IMR-90 (cell line): ENCODE results near the gene OPRL1. TPM values are rescaled to one million over a fixed set of nuclear protein-coding genes. Genes with fewer than 3 reads are reported as not detected.

Experiments used
- ATAC-seq: fragments of 200-7000 bp; cut with Tn5 transposase; 2 replicates; pipeline ENCODE4 v1.9.1; 2020; ENCODE audit warnings: low read depth, mild to moderate bottlenecking, moderate library complexity
- BruUV-seq: library from RNA; stranded (reverse); fragments of 400-500 nt; replicated peaks from 2 replicates; lab custom pipeline; 2021; lab: Mats Ljungman, UMichigan
- CTCF ChIA-PET: fragments of 300-600 bp; formaldehyde crosslinking; extraction: SDS; loops from one replicate; lab custom pipeline; 2021; ENCODE audit warnings: antibody characterized with exemption; lab: Yijun Ruan, JAX
- POLR2A ChIA-PET: fragments of 300-600 bp; sonication (Branson Sonifier 250); formaldehyde crosslinking; loops from one replicate; lab custom pipeline; 2022; ENCODE audit warnings: antibody characterized with exemption; ENCODE audit not compliant: unreplicated experiment; lab: Charles Lee
- DNase-seq: peaks from one replicate; pipeline ENCODE4 v3.0.0; 2013
- H2AFZ ChIP-seq: replicated peaks from 2 replicates; pipeline ENCODE3; 2013; ENCODE audit warnings: low read length, mild to moderate bottlenecking; ENCODE audit not compliant: poor library complexity
- H2AK5ac ChIP-seq: 2 replicates; pipeline ENCODE4 v1.6.1; 2013; ENCODE audit warnings: low read depth, low read length, inconsistent platforms
- H2AK9ac ChIP-seq: replicated peaks from 2 replicates; pipeline ENCODE3; 2013; ENCODE audit warnings: mild to moderate bottlenecking, low read depth, low read length, moderate library complexity; ENCODE audit not compliant: poor library complexity
- H2BK120ac ChIP-seq: 2 replicates; pipeline ENCODE4 v1.6.1; 2013; ENCODE audit warnings: low read depth, low read length, inconsistent platforms
- H2BK15ac ChIP-seq: 3 replicates; pipeline ENCODE4 v1.6.1; 2013; ENCODE audit warnings: low read depth, low read length, inconsistent platforms
- H2BK20ac ChIP-seq: 2 replicates; pipeline ENCODE4 v1.6.1; 2013; ENCODE audit warnings: low read depth, mild to moderate bottlenecking, inconsistent platforms, low read length, moderate library complexity
- H2BK5ac ChIP-seq: 2 replicates; pipeline ENCODE4 v1.6.1; 2013; ENCODE audit warnings: mild to moderate bottlenecking, low read depth, low read length, inconsistent platforms; ENCODE audit not compliant: poor library complexity, severe bottlenecking
- H3K14ac ChIP-seq: replicated peaks from 2 replicates; pipeline ENCODE4 v1.6.1; 2013; ENCODE audit warnings: low read depth, low read length, inconsistent platforms
- H3K18ac ChIP-seq: 2 replicates; pipeline ENCODE4 v1.6.1; 2013; ENCODE audit warnings: low read depth, low read length, control low read depth
- H3K23ac ChIP-seq: 2 replicates; pipeline ENCODE4 v1.6.1; 2013; ENCODE audit warnings: low read depth, low read length, inconsistent platforms
- H3K27ac ChIP-seq: 2 replicates; pipeline ENCODE4 v1.5.1; 2013; ENCODE audit warnings: mild to moderate bottlenecking, control low read depth, low read length; ENCODE audit not compliant: insufficient read depth
- H3K27me3 ChIP-seq: 2 replicates; pipeline ENCODE4 v1.6.1; 2013; ENCODE audit warnings: low read length; ENCODE audit not compliant: control insufficient read depth, insufficient read depth
- H3K36me3 ChIP-seq: 2 replicates; pipeline ENCODE4 v1.6.1; 2013; ENCODE audit warnings: low read length, mixed read lengths; ENCODE audit not compliant: control insufficient read depth, insufficient read depth
- H3K4ac ChIP-seq: 2 replicates; pipeline ENCODE4 v1.6.1; 2013; ENCODE audit warnings: low read depth, low read length, inconsistent platforms
- H3K4me1 ChIP-seq: 2 replicates; pipeline ENCODE4 v1.6.1; 2013; ENCODE audit warnings: low read length, mixed read lengths; ENCODE audit not compliant: control insufficient read depth, insufficient read depth
- H3K4me2 ChIP-seq: 2 replicates; pipeline ENCODE4 v1.6.1; 2013; ENCODE audit warnings: low read depth, mild to moderate bottlenecking, control low read depth, low read length, moderate library complexity
- H3K4me3 ChIP-seq: 2 replicates; pipeline ENCODE4 v1.5.1; 2013; ENCODE audit warnings: low read depth, mild to moderate bottlenecking, control low read depth, low read length, moderate library complexity; ENCODE audit not compliant: insufficient read depth
- H3K56ac ChIP-seq: 2 replicates; pipeline ENCODE4 v1.6.1; 2013; ENCODE audit warnings: low read length, inconsistent platforms; ENCODE audit not compliant: insufficient read depth; ENCODE audit errors: extremely low read depth
- H3K79me1 ChIP-seq, 2 experiments: 2 replicates each; pipeline ENCODE4 v1.6.1; 2013; ENCODE audit warnings: low read length in 2 of 2, inconsistent platforms in 1 of 2, low read depth in 1 of 2
- H3K9ac ChIP-seq: 2 replicates; pipeline ENCODE4 v1.6.1; 2013; ENCODE audit warnings: low read depth, low read length, control low read depth
- H3K9me1 ChIP-seq: 2 replicates; pipeline ENCODE4 v1.6.1; 2013; ENCODE audit warnings: low read length, inconsistent platforms; ENCODE audit not compliant: insufficient read depth
- H3K9me3 ChIP-seq: 2 replicates; pipeline ENCODE4 v1.6.1; 2013; ENCODE audit warnings: low read length; ENCODE audit not compliant: control insufficient read depth, insufficient read depth
- H4K20me1 ChIP-seq: 2 replicates; pipeline ENCODE4 v1.6.1; 2013; ENCODE audit warnings: low read length, inconsistent platforms; ENCODE audit not compliant: insufficient read depth
- H4K5ac ChIP-seq: 2 replicates; pipeline ENCODE4 v1.6.1; 2013; ENCODE audit warnings: mild to moderate bottlenecking, low read depth, low read length, control low read depth
- H4K8ac ChIP-seq, 2 experiments: 2 replicates each; pipeline ENCODE4 v1.6.1; 2013; ENCODE audit warnings: low read depth in 2 of 2, low read length in 2 of 2, control low read depth in 1 of 2, inconsistent platforms in 1 of 2
- H4K91ac ChIP-seq: 2 replicates; pipeline ENCODE4 v1.6.1; 2013; ENCODE audit warnings: low read depth, low read length, inconsistent platforms; ENCODE audit not compliant: insufficient read depth
- NFE2L2 ChIP-seq: fragments of 150-350 bp; IDR thresholded peaks from 2 replicates; pipeline ENCODE4 v1.6.1; 2016; ENCODE audit warnings: low read depth, mild to moderate bottlenecking, low read length
- WGBS, 2 experiments: methylation state at CpG; one replicate each; pipeline versions ENCODE4 v1.1.5 to v1.1.7; 2013; ENCODE audit warnings: missing lambda C conversion rate in 2 of 2; ENCODE audit not compliant: insufficient read length in 1 of 2; ENCODE audit errors: extremely low coverage in 2 of 2; 5-methylcytosine and 5-hydroxymethylcytosine counted together
- dilution Hi-C: fragments of 300-500 bp; cut with HindIII; formaldehyde crosslinking; loops from one replicate; pipeline ENCODE4 v1.14.3; 2018; ENCODE audit warnings: low sequenced_read_pairs; ENCODE audit not compliant: unreplicated experiment
- in situ Hi-C: fragments of 300-500 bp; cut with MboI; formaldehyde crosslinking; loops from 3 replicates; pipeline ENCODE4 v1.14.3; 2019; ENCODE audit warnings: low sequenced_read_pairs, inconsistent platforms, mixed read lengths
- intact Hi-C: fragments of 100-400 bp; cut with micrococcal nuclease; formaldehyde crosslinking; loops from 2 replicates; pipeline ENCODE4 v1.10.0; 2022
- polyA plus RNA-seq, 3 experiments: library from polyadenylated mRNA; depleted of rRNA; stranded (reverse); fragments of >200 nt; gene quantifications; 2 replicates each; pipeline ENCODE4 v1.2.3, GENCODE V29; 2012; ENCODE audit warnings: low replicate concordance in 1 of 3
- total RNA-seq: library from RNA; depleted of rRNA; stranded (reverse); fragments of >200 nt; gene quantifications from 2 replicates; pipeline ENCODE4 v1.2.3, GENCODE V29; 2012

OPRL1 gene
- total and polyA plus RNA-seq, 2 of the 4 experiments (the other 2 are of a cell fraction) = 0.36 to 1.2 TPM

DNA sequence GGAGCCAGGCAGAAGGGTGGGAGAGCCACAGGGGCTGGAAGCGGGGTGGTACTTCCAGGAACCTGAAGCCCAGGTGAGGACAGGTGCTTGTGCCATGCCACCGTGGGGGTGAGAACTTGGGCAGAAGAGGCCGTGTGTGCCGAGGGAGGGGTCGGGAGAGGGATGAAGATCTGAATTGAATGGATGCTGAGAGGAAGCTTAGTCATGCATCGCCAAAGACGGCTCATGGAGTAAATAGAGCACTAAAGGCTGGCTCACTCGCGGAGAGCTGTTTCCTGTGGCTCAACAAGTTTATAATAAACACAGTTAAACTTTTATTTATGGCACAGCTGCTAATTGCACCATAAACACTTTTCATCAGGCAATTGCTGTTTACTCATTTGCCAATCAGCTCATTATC is 62.7 kb downstream of the OPRL1 start:
- BruUV-seq = no TSS peak
- no peak overlapping the region for H2BK15ac ChIP-seq
- H4K91ac ChIP-seq = no peak overlapping the region
- H2BK5ac ChIP-seq = no peak overlapping the region
- no peaks in the 10 kb centered on the region for H3K9me1 ChIP-seq
- 44% methylated on average over 3 of the region's 9 CpGs; no CpG with 5 or more reads in 1 of the 2 experiments for WGBS, 2 experiments
- no peak overlapping the region for H3K4me3 ChIP-seq
- H3K14ac ChIP-seq = no peak overlapping the region
- H3K36me3 ChIP-seq = no peaks in the 10 kb centered on the region
- DNase-seq (no peak), ATAC-seq (no peak; the same call in 1 of the 2 replicates)
- H2AK5ac ChIP-seq = no peak overlapping the region
- intact Hi-C loops (no loop called here), in situ Hi-C loops (no loop called here), dilution Hi-C loops (no loop called here)
- no peak overlapping the region for H4K8ac ChIP-seq
- H3K27me3 ChIP-seq = peaks cover 21% of the 10 kb centered on the region
- H2BK20ac ChIP-seq = no peak overlapping the region
- H3K27ac ChIP-seq = no peak overlapping the region
- POLR2A ChIA-PET = no interaction called here
- no peak overlapping the region for H3K18ac ChIP-seq
- no peak overlapping the region for H3K4me2 ChIP-seq
- no peak overlapping the region for H2AK9ac ChIP-seq
- H4K20me1 ChIP-seq = no peaks in the 10 kb centered on the region
- H4K5ac ChIP-seq = no peak overlapping the region
- no peak overlapping the region for H3K9ac ChIP-seq
- no peak overlapping the region for H3K56ac ChIP-seq
- CTCF ChIA-PET = no interaction called here
- TF ChIP-seq NFE2L2 = no peak
- no peak overlapping the region for H3K23ac ChIP-seq
- no peak overlapping the region for H2BK120ac ChIP-seq
- no peaks in the 10 kb centered on the region for H3K79me1 ChIP-seq
- H3K9me3 ChIP-seq = peaks cover 11% of the 10 kb centered on the region
- H2AFZ ChIP-seq = no peak overlapping the region
- no peak overlapping the region for H3K4ac ChIP-seq
- H3K4me1 ChIP-seq = no peaks in the 10 kb centered on the region
